SK-N-SH treated with all-trans-retinoic acid at 6 μM for 48 hours (cell line): ENCODE data around the gene GGT1.

Experiments used
- ATAC-seq: fragments of 200-7000 bp; cut with Tn5 transposase; 3 replicates; pipeline ENCODE4 v1.9.1; 2020; ENCODE audit warnings: mild to moderate bottlenecking, moderate library complexity
- ARNTL ChIP-seq: fragments of 450-650 bp; formaldehyde crosslinking; IDR thresholded peaks from 2 replicates; pipeline ENCODE4 v1.5.0; 2020; ENCODE audit warnings: low read depth, mild to moderate bottlenecking, moderate library complexity, borderline replicate concordance
- BACH2 ChIP-seq: fragments of 250-450 bp; sonication (Bioruptor Pico); IDR thresholded peaks from 2 replicates; pipeline ENCODE4 v1.9.0; 2021; ENCODE audit warnings: mild to moderate bottlenecking, borderline replicate concordance
- CREB5 ChIP-seq: fragments of 250-450 bp; sonication (Bioruptor Pico); IDR thresholded peaks from 2 replicates; pipeline ENCODE4 v1.5.1; 2020; ENCODE audit warnings: low read depth, mild to moderate bottlenecking, moderate library complexity
- CSDC2 ChIP-seq: fragments of 250-450 bp; sonication (Bioruptor Pico); IDR thresholded peaks from 2 replicates; pipeline ENCODE4 v1.5.0; 2020; ENCODE audit warnings: mild to moderate bottlenecking, moderate library complexity
- CSRNP3 ChIP-seq: fragments of 250-450 bp; sonication (Bioruptor Pico); IDR thresholded peaks from 2 replicates; pipeline ENCODE4 v1.5.1; 2021; ENCODE audit warnings: mild to moderate bottlenecking, moderate library complexity
- ESRRG ChIP-seq: fragments of 250-450 bp; sonication (Bioruptor Pico); IDR thresholded peaks from 2 replicates; pipeline ENCODE4 v1.6.1; 2021; ENCODE audit warnings: mild to moderate bottlenecking
- GLIS3 ChIP-seq: fragments of 250-450 bp; sonication (Bioruptor Pico); IDR thresholded peaks from 2 replicates; pipeline ENCODE4 v1.5.0; 2020; ENCODE audit warnings: mild to moderate bottlenecking, moderate library complexity
- ISL1 ChIP-seq: fragments of 250-450 bp; sonication (Bioruptor Pico); IDR thresholded peaks from 2 replicates; pipeline ENCODE4 v2.1.2; 2022; ENCODE audit warnings: mild to moderate bottlenecking, moderate library complexity
- OSR1 ChIP-seq: fragments of 250-450 bp; sonication (Bioruptor Pico); IDR thresholded peaks from 2 replicates; pipeline ENCODE4 v1.8.0; 2022; ENCODE audit warnings: moderate library complexity, mild to moderate bottlenecking, inconsistent platforms
- PATZ1 ChIP-seq: fragments of 250-450 bp; sonication (Bioruptor Pico); IDR thresholded peaks from 2 replicates; pipeline ENCODE4 v1.8.0; 2020; ENCODE audit warnings: mild to moderate bottlenecking, moderate library complexity, borderline replicate concordance
- POU6F1 ChIP-seq: fragments of 250-450 bp; sonication (Bioruptor Pico); IDR thresholded peaks from 2 replicates; pipeline ENCODE4 v1.8.0; 2021; ENCODE audit warnings: low read depth, mild to moderate bottlenecking, moderate library complexity, borderline replicate concordance
- PPARA ChIP-seq: fragments of 250-450 bp; sonication (Bioruptor Pico); IDR thresholded peaks from 2 replicates; pipeline ENCODE4 v1.5.0; 2020; ENCODE audit warnings: mild to moderate bottlenecking, borderline replicate concordance
- SNAI2 ChIP-seq: fragments of 250-450 bp; sonication (Bioruptor Pico); IDR thresholded peaks from 2 replicates; pipeline ENCODE4 v1.5.0; 2020; ENCODE audit warnings: mild to moderate bottlenecking, moderate library complexity
- TCF4 ChIP-seq: fragments of 250-450 bp; sonication (Bioruptor Pico); IDR thresholded peaks from 2 replicates; pipeline ENCODE4 v1.8.0; 2021; ENCODE audit warnings: mild to moderate bottlenecking, moderate library complexity, borderline replicate concordance
- TOX ChIP-seq: fragments of 250-450 bp; sonication (Bioruptor Pico); IDR thresholded peaks from 2 replicates; pipeline ENCODE4 v1.8.0; 2021; ENCODE audit warnings: mild to moderate bottlenecking, moderate library complexity, borderline replicate concordance
- TSHZ2 ChIP-seq: fragments of 250-450 bp; sonication (Bioruptor Pico); IDR thresholded peaks from 2 replicates; pipeline ENCODE4 v1.5.0; 2020; ENCODE audit warnings: mild to moderate bottlenecking, moderate library complexity
- ZC3H10 ChIP-seq: fragments of 250-450 bp; sonication (Bioruptor Pico); IDR thresholded peaks from 2 replicates; pipeline ENCODE4 v1.5.1; 2021; ENCODE audit warnings: mild to moderate bottlenecking, moderate library complexity
- ZFP3 ChIP-seq: fragments of 250-450 bp; sonication (Bioruptor Pico); IDR thresholded peaks from 2 replicates; pipeline ENCODE4 v1.5.0; 2020; ENCODE audit warnings: mild to moderate bottlenecking, moderate library complexity
- ZNF565 ChIP-seq: fragments of 450-650 bp; formaldehyde crosslinking; conservative IDR thresholded peaks from 2 replicates; pipeline ENCODE4 v1.5.0; 2020; ENCODE audit warnings: low read depth, mild to moderate bottlenecking, moderate library complexity
- ZNF8 ChIP-seq: fragments of 450-650 bp; formaldehyde crosslinking; IDR thresholded peaks from 2 replicates; pipeline ENCODE4 v1.5.0; 2020; ENCODE audit warnings: mild to moderate bottlenecking, moderate library complexity

GGT1 gene

GRCh38 chr22:24563246-24563645 lies 39.7 kb upstream of the GGT1 start:
- no peak for ATAC-seq
- TF ChIP-seq CSDC2 (CRISPR knock-in tag) (no peak), PPARA (CRISPR knock-in tag) (no peak), ZNF8 (CRISPR knock-in tag) (no peak), ZNF565 (CRISPR knock-in tag) (no peak), GLIS3 (CRISPR knock-in tag) (no peak), ZFP3 (CRISPR knock-in tag) (no peak), ESRRG (CRISPR knock-in tag) (no peak), OSR1 (CRISPR knock-in tag) (no peak), TSHZ2 (CRISPR knock-in tag) (no peak), PATZ1 (CRISPR knock-in tag) (no peak), ARNTL (CRISPR knock-in tag) (no peak), BACH2 (CRISPR knock-in tag) (no peak)

- no peak for TF ChIP-seq ZFP3 (CRISPR knock-in tag)
- TF ChIP-seq TOX (CRISPR knock-in tag): no peak
- TF ChIP-seq SNAI2 (CRISPR knock-in tag): no peak
- no peak for TF ChIP-seq CSDC2 (CRISPR knock-in tag)
- no peak for TF ChIP-seq CREB5 (CRISPR knock-in tag)
- TF ChIP-seq ZNF8 (CRISPR knock-in tag): no peak
- TF ChIP-seq ESRRG (CRISPR knock-in tag): no peak
- no peak for TF ChIP-seq PPARA (CRISPR knock-in tag)
- TF ChIP-seq CSRNP3 (CRISPR knock-in tag): no peak
- TF ChIP-seq ISL1 (CRISPR knock-in tag): no peak
- no peak for TF ChIP-seq OSR1 (CRISPR knock-in tag)
- TF ChIP-seq POU6F1 (CRISPR knock-in tag): no peak
- no peak for TF ChIP-seq ZC3H10 (CRISPR knock-in tag)
- no peak for TF ChIP-seq ZNF565 (CRISPR knock-in tag)
- TF ChIP-seq BACH2 (CRISPR knock-in tag): no peak
- TF ChIP-seq TSHZ2 (CRISPR knock-in tag): no peak
- TF ChIP-seq PATZ1 (CRISPR knock-in tag): no peak
- no peak for TF ChIP-seq TCF4
- no peak for ATAC-seq
Measured at GRCh38 chr22:24564376-24565058, 38.5 kb upstream of the GGT1 start.
